K562 (cell line): ENCODE data around the gene PDE4D. TPM values are rescaled to one million over a fixed set of nuclear protein-coding genes. Genes with fewer than 3 reads are reported as not detected.

ENCODE experiments used
- ATAC-seq: fragments of 200-7000 bp; cut with Tn5 transposase; 3 replicates; pipeline ENCODE4 v1.9.1; 2020; ENCODE audit warnings: moderate library complexity
- BruUV-seq: library from RNA; stranded (reverse); fragments of 400-500 nt; replicated peaks from 2 replicates; lab custom pipeline; 2021; lab: Mats Ljungman, UMichigan
- CTCF ChIA-PET: fragments of 300-600 bp; formaldehyde crosslinking; extraction: SDS; loops from one replicate; lab custom pipeline; 2021; ENCODE audit warnings: low intra/inter-chr PET ratio; lab: Yijun Ruan, JAX
- POLR2A ChIA-PET: fragments of 300-600, 350-650 bp; sonication (Branson Sonifier 250); formaldehyde crosslinking; extraction: SDS; loops from one replicate; lab custom pipeline; 2021; ENCODE audit warnings: antibody characterized with exemption, inconsistent platforms; lab: Yijun Ruan, JAX
- DNase-seq, 4 experiments: peaks; one replicate each; pipeline versions ENCODE4 v3.0.0 to v3.0.0-alpha.2; 2011 to 2018; ENCODE audit warnings: low spot score in 3 of 4, mixed read lengths in 3 of 4; ENCODE audit errors: extremely low read depth in 1 of 4
- FAIRE-seq: peaks from 2 replicates; lab custom pipeline; 2011; peaks lifted over from hg19 to GRCh38; lab: Jason Lieb, UNC
- H2AFZ ChIP-seq: 2 replicates; pipeline ENCODE4 v1.6.0; 2011; ENCODE audit warnings: low read depth, low read length, control low read depth, inconsistent platforms
- H3K27ac ChIP-seq: fragments of 200-600 bp; 3 replicates; pipeline ENCODE4 v1.8.0; 2011; ENCODE audit warnings: low read depth, mild to moderate bottlenecking, control low read depth, inconsistent platforms, low read length, moderate library complexity, mixed read lengths; ENCODE audit errors: extremely low read depth
- H3K27me3 ChIP-seq, 2 experiments: fragments of 300-600 bp in 1 of 2; 2 replicates in 1 of 2; 3 replicates in 1 of 2; pipeline versions ENCODE4 v1.6.0 to v1.8.0; 2011; ENCODE audit warnings: inconsistent platforms in 2 of 2, low read length in 2 of 2, mild to moderate bottlenecking in 1 of 2, mixed read lengths in 1 of 2, moderate library complexity in 1 of 2; ENCODE audit not compliant: control insufficient read depth in 2 of 2, insufficient read depth in 2 of 2
- H3K36me3 ChIP-seq: fragments of 300-600 bp; 3 replicates; pipeline ENCODE4 v1.8.0; 2011; ENCODE audit warnings: mild to moderate bottlenecking, low read length, inconsistent platforms; ENCODE audit not compliant: control insufficient read depth, insufficient read depth
- H3K4me1 ChIP-seq, 2 experiments: fragments of 200-600 bp in 1 of 2; replicated peaks in 1 of 2; 2 replicates in 1 of 2; 3 replicates in 1 of 2; pipeline versions ENCODE4 v1.5.1 to v1.8.0; 2011; ENCODE audit warnings: inconsistent platforms in 2 of 2, low read length in 2 of 2, mild to moderate bottlenecking in 1 of 2, mixed read lengths in 1 of 2, moderate library complexity in 1 of 2; ENCODE audit not compliant: control insufficient read depth in 2 of 2, insufficient read depth in 2 of 2
- H3K4me2 ChIP-seq: 2 replicates; pipeline ENCODE4 v1.6.1; 2011; ENCODE audit warnings: low read length, control low read depth, inconsistent platforms, mixed read lengths; ENCODE audit not compliant: insufficient read depth
- H3K4me3 ChIP-seq: fragments of 200-600 bp; sonication (generic), shearing (Covaris generic); 2 replicates; pipeline ENCODE4 v1.5.1; 2016; ENCODE audit warnings: control low read depth, inconsistent platforms
- H3K79me2 ChIP-seq: fragments of 200-600 bp; 3 replicates; pipeline ENCODE4 v1.8.0; 2011; ENCODE audit warnings: low read length, inconsistent platforms; ENCODE audit not compliant: control insufficient read depth, insufficient read depth
- H3K9ac ChIP-seq, 2 experiments: 2 replicates each; pipeline versions ENCODE4 v1.6.0 to v1.6.1; 2011; ENCODE audit warnings: low read depth in 2 of 2, low read length in 2 of 2, control low read depth in 1 of 2, inconsistent platforms in 1 of 2, mild to moderate bottlenecking in 1 of 2, mixed read lengths in 1 of 2; ENCODE audit not compliant: insufficient read depth in 1 of 2
- H3K9me1 ChIP-seq: one replicate; pipeline ENCODE4 v1.6.0; 2011; ENCODE audit warnings: inconsistent platforms, mild to moderate bottlenecking, low read length, moderate library complexity; ENCODE audit not compliant: control insufficient read depth, insufficient read depth
- H3K9me3 ChIP-seq: replicated peaks from 2 replicates; pipeline ENCODE4 v1.5.1; 2011; ENCODE audit warnings: low read depth, low read length, inconsistent platforms; ENCODE audit not compliant: control insufficient read depth, insufficient read depth
- H4K20me1 ChIP-seq: replicated peaks from 2 replicates; pipeline ENCODE4 v1.6.1; 2011; ENCODE audit warnings: low read length, inconsistent platforms, mixed read lengths; ENCODE audit not compliant: control insufficient read depth, insufficient read depth
- FOXK2 ChIP-seq, 2 experiments: fragments of 450-650 bp; IDR thresholded peaks in 1 of 2; conservative IDR thresholded peaks in 1 of 2; 2 replicates each; pipeline ENCODE4 v1.6.1; 2016; ENCODE audit warnings: low read depth in 2 of 2, mild to moderate bottlenecking in 1 of 2
- HNRNPK ChIP-seq: fragments of 200-400 bp; formaldehyde crosslinking; IDR thresholded peaks from one replicate; pipeline ENCODE4 v1.6.1; 2018; ENCODE audit warnings: mild to moderate bottlenecking, low read depth, low read length; ENCODE audit not compliant: poor library complexity, severe bottlenecking
- IRF2 ChIP-seq: sonication (generic); formaldehyde crosslinking; IDR thresholded peaks from 2 replicates; pipeline ENCODE4 v1.8.1; 2022; ENCODE audit warnings: mild to moderate bottlenecking, missing genetic modification reagents
- ZNF184 ChIP-seq: sonication (generic); formaldehyde crosslinking; IDR thresholded peaks from 2 replicates; pipeline ENCODE4 v1.5.0; 2020; ENCODE audit warnings: missing genetic modification reagents
- ZNF280A ChIP-seq: fragments of 450-650 bp; IDR thresholded peaks from 2 replicates; pipeline ENCODE4 v1.6.1; 2018; ENCODE audit warnings: mild to moderate bottlenecking, low read depth; ENCODE audit not compliant: partially characterized antibody
- WGBS: fragments of 100-300 bp; shearing (Covaris generic); methylation state at CpG from one replicate; pipeline ENCODE4 v1.1.6; 2016; ENCODE audit warnings: low coverage, mixed read lengths; ENCODE audit not compliant: insufficient coverage; ENCODE audit errors: missing lambda C conversion rate; 5-methylcytosine and 5-hydroxymethylcytosine counted together
- in situ Hi-C: fragments of 300-500 bp; cut with MboI; formaldehyde crosslinking; loops from 4 replicates; pipeline ENCODE4 v1.15.0; 2018; ENCODE audit warnings: inconsistent platforms, mixed read lengths
- intact Hi-C: fragments of 100-400 bp; cut with micrococcal nuclease; formaldehyde crosslinking; loops from 2 replicates; pipeline ENCODE4 v1.14.2; 2022
- polyA plus RNA-seq, 8 experiments: library from polyadenylated mRNA; depleted of rRNA in 4 of 8; stranded (reverse) in 5 of 8; unstranded in 3 of 8; fragments of >200 nt; fragmentation: Nextera tagmentation in 2 of 8; fragmentation: Illumina TruSeq in 1 of 8; extraction: Ambion mirVana in 2 of 8; extraction: Trizol in 1 of 8; gene quantifications; 2 replicates each; pipeline versions ENCODE4 v1.2.1 to v1.2.3, GENCODE V29; 2011 to 2014; ENCODE audit warnings: inconsistent platforms in 1 of 8, missing spikeins in 1 of 8
- total RNA-seq, 7 experiments: library from RNA; depleted of rRNA in 6 of 7; stranded (reverse); fragments of >200 nt in 6 of 7; fragmentation: Illumina TruSeq in 2 of 7; extraction: Trizol in 2 of 7; gene quantifications; 2 replicates each; pipeline versions ENCODE4 v1.2.1 to v1.2.3, GENCODE V29; 2011 to 2021; ENCODE audit warnings: low replicate concordance in 1 of 7

The PDE4D gene
- total and polyA plus RNA-seq, 9 of the 15 experiments (the other 6 are each of a cell fraction or from before 2014, with no cell fraction given): 0.04 to 0.46 (median 0.13) TPM

- Histone ChIP-seq H3K9ac (no peak overlapping the region), H3K9me3 (no peaks in the 10 kb centered on the region), H3K36me3 (no peaks in the 10 kb centered on the region), H3K27ac (no peak overlapping the region)
- no peak for ATAC-seq
- in situ Hi-C loops: no loop called here
- DNase-seq: no peak
- TF ChIP-seq FOXK2 (conservative IDR thresholded peaks at IDR 0.05 in 1 of 2, IDR thresholded peaks at IDR 0.05 in 1 of 2; ENCODE audit: low read depth in 2 of 2) (no peak), HNRNPK (no peak), ZNF280A (no peak), ZNF184 (no peak), IRF2 (CRISPR knock-in tag) (no peak)
- TF ChIP-seq, all 486 proteins: peak for 0
- Histone ChIP-seq H3K27me3 (no peaks in the 10 kb centered on the region), H3K4me3 (no peak overlapping the region), H3K4me1 (no peaks in the 10 kb centered on the region), H3K4me2 (no peak overlapping the region), H4K20me1 (no peaks in the 10 kb centered on the region), H3K79me2 (no peaks in the 10 kb centered on the region), H2AFZ (no peak overlapping the region), H3K9me1 (no peaks in the 10 kb centered on the region)
- ChIA-PET CTCF (no interaction called here), POLR2A (no interaction called here)
- intact Hi-C loops: no loop called here
- no TSS peak for BruUV-seq
- no peak for FAIRE-seq
- 27% methylated on average over 3 of the region's 3 CpGs for WGBS
Measured at GRCh38 chr5:58969253-58969652, 924.3 kb downstream of the PDE4D start.
